NCI-H1417 (cell line): ENCODE results near the gene EPN2.

Source experiments
- DNase-seq, 3 experiments: peaks; one replicate each; lab custom pipeline; 2025; lab: John Stamatoyannopoulos, UW

EPN2 gene

DNA sequence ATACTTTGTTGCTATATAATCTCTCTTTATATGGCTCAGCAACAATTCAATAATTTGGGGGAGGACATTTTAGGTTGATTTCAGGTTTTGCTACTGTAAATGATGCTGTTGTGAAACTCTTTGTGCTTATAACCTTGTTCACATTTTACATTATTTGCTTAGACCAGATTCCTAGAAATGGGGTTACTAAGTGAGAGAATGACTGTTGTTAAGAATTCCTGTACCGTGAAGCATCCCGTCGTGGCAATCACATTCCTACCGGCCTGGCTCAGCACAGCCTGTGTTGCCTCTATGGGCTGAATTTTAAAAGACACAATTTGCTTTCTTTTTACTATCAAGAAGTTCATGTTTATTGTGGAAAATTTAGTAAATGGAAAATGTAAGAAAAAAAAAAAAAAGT lies 94.0 kb downstream of the EPN2 start:
- DNase-seq: no peak

DNA sequence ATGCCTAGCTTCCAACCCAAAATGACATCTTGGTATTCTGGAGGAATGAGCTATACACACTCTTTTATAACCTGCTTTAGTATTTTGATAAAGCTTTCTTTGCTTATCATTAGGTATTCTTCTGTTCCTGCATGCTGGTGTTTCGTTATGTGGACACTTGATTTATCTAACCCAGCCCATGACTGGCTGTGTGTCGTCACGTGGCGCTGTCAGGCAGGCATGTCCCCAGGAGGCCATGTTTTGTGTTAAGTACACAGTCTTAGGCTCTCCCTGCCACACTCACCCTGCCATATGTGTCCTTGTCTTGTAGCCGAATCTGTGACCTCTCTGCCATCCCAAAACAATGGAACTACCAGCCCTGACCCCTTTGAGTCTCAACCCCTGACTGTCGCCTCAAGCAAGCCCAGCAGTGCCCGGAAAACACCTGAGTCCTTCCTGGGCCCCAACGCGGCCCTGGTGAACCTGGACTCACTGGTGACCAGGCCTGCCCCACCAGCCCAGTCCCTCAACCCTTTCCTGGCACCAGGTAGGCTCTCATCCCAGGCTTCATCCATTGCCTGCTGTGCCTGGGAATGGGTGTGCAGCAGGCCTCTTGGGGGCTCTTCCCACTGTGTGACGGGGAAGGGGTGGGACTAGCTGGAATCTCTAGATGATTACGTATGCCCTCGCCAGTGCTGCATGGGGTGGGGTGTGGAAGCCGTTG lies 94.5 kb downstream of the EPN2 start:
- DNase-seq: no peak

DNA sequence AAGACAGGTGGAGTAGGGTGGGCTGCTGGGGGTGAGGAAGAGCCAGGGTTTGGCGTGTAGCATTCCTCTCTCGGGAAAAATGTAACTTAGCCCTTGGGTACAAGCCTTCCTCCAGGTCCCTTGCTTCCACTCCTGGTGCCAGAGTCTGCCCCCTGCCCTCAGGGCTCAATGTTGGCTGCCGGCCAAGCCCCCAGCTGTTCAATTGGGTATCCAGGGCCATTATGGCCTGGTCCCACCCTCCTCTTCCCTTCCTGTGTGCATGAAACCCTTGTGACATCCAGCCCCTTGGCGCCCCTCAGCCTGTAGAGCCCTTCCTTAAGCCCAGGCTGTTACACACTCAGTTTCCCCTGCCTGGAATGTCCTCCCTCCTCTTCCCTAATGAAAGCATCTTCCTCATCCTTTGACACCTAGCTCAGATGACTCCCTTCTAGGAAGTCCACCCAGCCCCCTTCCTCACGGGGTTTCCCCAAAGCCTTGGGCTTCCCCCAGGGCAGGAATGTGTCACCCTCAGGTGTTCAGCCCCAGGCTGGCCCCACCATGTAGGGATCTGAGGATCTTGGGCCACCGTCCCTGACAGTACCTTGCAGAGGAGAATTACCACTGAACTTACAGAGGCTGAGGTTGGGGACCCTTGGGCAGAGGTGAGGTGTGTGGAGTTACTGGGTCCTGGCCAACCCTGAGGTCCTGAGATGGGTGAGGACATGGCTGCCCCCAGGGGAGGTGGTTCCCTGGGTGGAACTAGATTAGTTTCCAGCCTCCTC lies 95.4 kb downstream of the EPN2 start:
- peak in 2 of 3 experiments; percentile 6 to 21 for DNase-seq

- DNase-seq: no peak
These were observed 95.9 kb downstream of the EPN2 start for GRCh38 chr17:19333132-19333440.

DNA sequence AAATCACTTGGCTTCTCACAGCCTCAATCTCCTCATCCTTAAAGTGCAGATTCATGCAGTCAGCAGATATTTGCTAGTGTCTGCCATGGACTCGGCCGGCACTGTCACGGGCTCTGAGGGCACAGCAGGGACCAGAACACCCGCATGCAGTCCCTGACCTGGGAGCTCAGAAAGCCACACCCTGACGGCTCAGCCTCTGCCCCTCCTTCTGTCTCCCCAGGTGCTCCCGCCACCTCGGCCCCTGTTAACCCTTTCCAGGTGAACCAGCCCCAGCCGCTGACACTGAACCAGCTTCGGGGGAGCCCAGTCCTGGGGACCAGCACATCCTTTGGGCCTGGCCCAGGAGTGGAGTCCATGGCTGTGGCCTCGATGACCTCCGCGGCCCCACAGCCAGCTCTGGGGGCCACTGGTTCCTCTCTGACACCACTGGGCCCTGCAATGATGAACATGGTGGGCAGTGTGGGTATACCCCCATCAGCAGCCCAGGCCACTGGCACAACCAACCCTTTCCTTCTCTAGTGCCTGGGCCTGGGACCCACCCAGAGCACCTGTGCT lies 96.6 kb downstream of the EPN2 start:
- DNase-seq: no peak

DNA sequence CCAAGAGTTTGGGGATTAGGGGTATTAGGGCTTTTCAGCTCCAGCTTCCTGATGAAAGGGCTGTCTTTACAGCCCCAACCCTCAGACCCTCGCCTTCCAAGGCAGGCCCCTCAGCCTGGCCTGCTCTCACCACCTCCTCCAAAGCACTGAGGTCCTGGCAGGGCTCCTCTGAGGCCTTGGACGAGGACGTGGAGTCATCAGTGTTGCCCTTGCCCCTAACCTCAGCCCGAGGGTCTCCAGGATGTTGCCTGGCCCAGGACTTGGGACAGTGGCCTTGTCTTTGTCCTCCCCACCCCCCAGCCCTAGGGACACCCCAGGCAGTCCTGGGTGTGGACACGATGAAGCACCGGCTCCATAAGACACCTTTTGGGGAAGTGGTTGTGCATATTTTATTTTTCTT lies 97.2 kb downstream of the EPN2 start:
- no peak for DNase-seq

GRCh38 chr17:19335951-19336631 lies 98.9 kb downstream of the EPN2 start:
- DNase-seq: no peak

GRCh38 chr17:19336938-19337711 lies 100.0 kb downstream of the EPN2 start:
- no peak for DNase-seq

DNA sequence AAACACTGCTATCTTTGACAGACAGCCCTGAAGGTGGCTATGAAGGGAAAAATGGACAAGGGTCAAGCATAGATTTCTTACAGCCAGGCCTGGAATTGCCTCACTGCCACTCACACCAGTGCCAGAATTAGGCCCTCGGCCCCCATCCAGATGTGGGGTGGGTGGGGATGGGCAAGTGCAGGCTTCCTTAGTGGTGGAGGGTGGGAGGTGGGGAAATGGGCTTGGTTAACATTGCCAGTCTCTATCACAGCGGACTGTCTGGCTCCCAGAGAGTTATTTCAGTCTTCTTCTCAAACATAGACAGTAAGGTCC lies 100.5 kb downstream of the EPN2 start:
- DNase-seq: no peak

GRCh38 chr17:19338031-19338990 lies 101.1 kb downstream of the EPN2 start:
- peak in 1 of 3 experiments; percentile 2 for DNase-seq

- DNase-seq: no peak
These were observed 102.2 kb downstream of the EPN2 start for GRCh38 chr17:19339341-19339815.

DNA sequence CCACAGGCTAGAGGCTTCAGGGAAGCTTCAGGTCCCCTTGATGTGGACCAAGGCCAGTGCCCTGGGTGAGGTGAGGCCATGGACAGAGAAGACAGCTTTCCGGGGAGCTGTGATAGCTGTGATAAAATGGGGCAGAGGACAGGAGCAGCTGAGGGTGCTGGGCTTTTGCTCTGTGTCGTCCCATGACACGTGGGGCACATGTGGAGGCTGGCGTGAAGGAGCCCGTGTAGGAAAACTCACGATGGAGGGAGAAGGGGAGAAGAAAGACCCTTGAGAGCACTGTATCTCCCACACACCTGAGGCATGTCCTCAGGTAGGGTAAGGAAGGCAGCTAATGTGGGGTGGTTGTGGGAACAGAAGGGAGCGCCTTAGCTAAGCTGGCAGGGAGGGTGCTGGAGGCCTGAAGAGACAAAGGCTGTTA lies 104.1 kb downstream of the EPN2 start:
- DNase-seq: no peak

GRCh38 chr17:19341641-19342610 lies 104.8 kb downstream of the EPN2 start:
- no peak for DNase-seq

DNA sequence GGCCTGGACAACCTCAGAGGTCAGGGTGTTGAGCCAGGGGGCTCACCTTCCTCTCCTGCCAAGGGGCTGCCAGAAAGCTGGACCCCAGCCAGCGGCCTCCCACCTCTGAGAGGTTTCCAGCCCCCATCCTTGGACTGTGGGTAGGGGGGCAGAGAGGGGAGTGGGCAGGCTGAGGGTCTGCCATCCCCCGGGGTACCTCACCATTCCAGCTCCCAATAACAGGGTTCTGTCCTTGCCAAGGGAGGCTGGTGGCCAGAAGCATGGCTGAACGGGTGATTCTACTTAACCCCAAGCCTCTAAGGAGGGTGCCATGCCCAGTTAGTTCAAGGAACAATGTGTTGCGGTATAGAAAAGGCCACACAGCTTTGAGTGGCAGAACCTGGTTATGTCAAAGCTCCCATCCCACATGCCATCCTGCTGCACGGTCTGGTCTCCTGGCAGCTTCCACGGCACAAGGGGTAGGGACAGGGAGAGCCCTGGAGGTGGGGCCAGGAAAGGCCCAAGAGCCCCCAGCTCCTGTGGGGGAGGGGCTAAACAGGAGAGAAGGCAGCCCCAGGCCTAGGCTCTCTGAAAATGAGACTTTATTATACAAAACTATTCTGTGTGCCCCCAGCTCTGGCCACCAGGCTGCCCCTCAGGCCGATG lies 105.6 kb downstream of the EPN2 start:
- DNase-seq: no peak

DNA sequence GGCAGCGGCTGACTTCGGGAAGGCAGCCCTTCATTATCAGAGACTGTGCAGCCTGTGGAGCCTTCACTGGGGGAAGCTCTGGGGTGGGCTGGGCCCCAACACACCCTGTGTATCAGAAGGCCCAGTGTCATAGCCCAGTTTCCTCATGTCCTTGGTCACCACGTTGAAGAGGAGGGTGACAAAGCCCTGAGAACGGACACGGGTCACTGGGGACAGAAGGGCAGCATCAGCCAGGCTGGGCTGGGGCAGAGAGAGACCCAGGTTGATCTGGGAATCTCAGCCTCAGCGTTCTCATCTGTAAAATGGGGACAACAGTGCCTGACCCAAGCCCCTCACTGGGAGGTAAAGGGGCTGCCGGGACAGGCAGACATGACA lies 106.1 kb downstream of the EPN2 start:
- no peak for DNase-seq

GRCh38 chr17:19343671-19344151 lies 106.5 kb downstream of the EPN2 start:
- no peak for DNase-seq

GRCh38 chr17:19344311-19345066 lies 107.3 kb downstream of the EPN2 start:
- DNase-seq: no peak

DNA sequence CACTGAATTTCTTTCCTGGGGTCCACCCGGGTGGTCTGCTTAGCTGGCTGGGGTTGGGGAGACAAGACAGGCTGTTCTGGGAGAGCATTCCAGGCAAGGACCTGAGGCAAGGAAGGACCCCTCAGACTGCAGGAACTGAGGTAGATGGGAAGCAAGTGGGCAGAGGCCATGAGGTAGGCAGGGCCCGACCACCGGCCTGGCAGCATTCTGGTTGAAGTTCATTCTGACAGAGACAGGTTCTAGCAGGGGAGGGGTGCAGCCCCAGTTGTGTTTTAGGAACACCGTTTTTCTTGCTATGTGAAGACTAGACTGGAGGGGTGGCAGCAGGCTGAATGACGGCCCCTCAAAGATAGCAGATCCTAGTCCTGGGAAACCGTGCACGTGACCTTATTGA lies 107.9 kb downstream of the EPN2 start:
- no peak for DNase-seq
